ENCODE measurements around the gene E2F8.

Gene E2F8

GRCh38 chr11:19220903-19221724 is 19.6 kb downstream of the E2F8 start:
- no peak for DNase-seq (ENCODE audit: low spot score)

GRCh38 chr11:19218786-19219460 is 21.8 kb downstream of the E2F8 start:
- DNase-seq (ENCODE audit: low spot score) = no peak

- no peak for DNase-seq (ENCODE audit: low spot score)
Observed at GRCh38 chr11:19218216-19218615, 22.5 kb downstream of the E2F8 start.

- DNase-seq (ENCODE audit: low spot score) = no peak
Observed at GRCh38 chr11:19216709-19217374, 23.9 kb downstream of the E2F8 start.

GRCh38 chr11:19216021-19216420 is 24.7 kb downstream of the E2F8 start:
- no peak for DNase-seq (ENCODE audit: low spot score)

GRCh38 chr11:19209617-19210370 is 31.0 kb downstream of the E2F8 start:
- DNase-seq (ENCODE audit: low spot score) = no peak

GRCh38 chr11:19208959-19209546 is 31.7 kb downstream of the E2F8 start:
- DNase-seq (ENCODE audit: low spot score) = no peak

- no peak for DNase-seq (ENCODE audit: low spot score)
Observed at GRCh38 chr11:19208181-19208580, 32.6 kb downstream of the E2F8 start.

GRCh38 chr11:19204836-19205235 is 35.9 kb downstream of the E2F8 start:
- no peak for DNase-seq (ENCODE audit: low spot score)

- no peak for DNase-seq (ENCODE audit: low spot score)
Observed at GRCh38 chr11:19201737-19202605, 38.8 kb downstream of the E2F8 start, which contains the start of gene CSRP3. Gene CSRP3, minus strand, starts transcription at chr11:19201983. Its CDS starts 9,535 bp downstream, at chr11:19192448.

GRCh38 chr11:19200410-19201201 is 40.1 kb downstream of the E2F8 start:
- no peak for DNase-seq (ENCODE audit: low spot score)

GRCh38 chr11:19199771-19200170 is 41.0 kb downstream of the E2F8 start:
- no peak for DNase-seq (ENCODE audit: low spot score)

GRCh38 chr11:19199048-19199447 is 41.7 kb downstream of the E2F8 start:
- DNase-seq (ENCODE audit: low spot score) = no peak

- DNase-seq (ENCODE audit: low spot score) = no peak
Observed at GRCh38 chr11:19196432-19196831, 44.3 kb downstream of the E2F8 start.

- no peak for DNase-seq (ENCODE audit: low spot score)
Observed at GRCh38 chr11:19194620-19195308, 46.0 kb downstream of the E2F8 start.

- DNase-seq (ENCODE audit: low spot score) = no peak
Observed at GRCh38 chr11:19193916-19194315, 46.8 kb downstream of the E2F8 start.

- DNase-seq (ENCODE audit: low spot score) = no peak
Observed at GRCh38 chr11:19191530-19192169, 49.1 kb downstream of the E2F8 start.

- DNase-seq (ENCODE audit: low spot score) = no peak
Observed at GRCh38 chr11:19187833-19188258, 52.9 kb downstream of the E2F8 start.
